Activated effector memory CD4-positive, alpha-beta T cell treated with Interleukin-2 at 50 U/mL for 16 hours (primary cell): ENCODE data around the gene ABHD6.
"Not testable (repeated sequence)": the region's sequence is repeated elsewhere in the genome, so short reads cannot be mapped to it uniquely, and the experiment has no call there.

Source experiments
- DNase-seq: peaks from one replicate; pipeline ENCODE4 v3.0.0-alpha.2; 2020

The ABHD6 gene

GRCh38 chr3:58210761-58211460 is 26.7 kb upstream of the ABHD6 start, which contains the start of gene DNASE1L3:
Gene DNASE1L3, minus strand, starts transcription at chr3:58210972. Its CDS starts 66 bp downstream, at chr3:58210906.
- DNase-seq = no peak

- no peak for DNase-seq
Measured at GRCh38 chr3:58214484-58215316, 22.9 kb upstream of the ABHD6 start.

- DNase-seq = no peak
Measured at GRCh38 chr3:58215317-58216025, 22.1 kb upstream of the ABHD6 start.

GRCh38 chr3:58216496-58217195 is 20.9 kb upstream of the ABHD6 start:
- DNase-seq = no peak

GRCh38 chr3:58217209-58217811 is 20.3 kb upstream of the ABHD6 start:
- peak; percentile 31 for DNase-seq

GRCh38 chr3:58218904-58219303 is 18.7 kb upstream of the ABHD6 start:
- no peak for DNase-seq

- no peak for DNase-seq
Measured at GRCh38 chr3:58222161-58222724, 15.3 kb upstream of the ABHD6 start.

- DNase-seq = no peak
Measured at GRCh38 chr3:58223855-58224254, 13.7 kb upstream of the ABHD6 start.

- DNase-seq = not testable (repeated sequence)
Measured at GRCh38 chr3:58227933-58228332, 9.7 kb upstream of the ABHD6 start.

- no peak for DNase-seq
Measured at GRCh38 chr3:58230876-58231552, 6.6 kb upstream of the ABHD6 start.

GRCh38 chr3:58231666-58232065 is 5.9 kb upstream of the ABHD6 start:
- no peak for DNase-seq

- no peak for DNase-seq
Measured at GRCh38 chr3:58234516-58234931, 3.1 kb upstream of the ABHD6 start.

GRCh38 chr3:58235970-58236369 is 1.6 kb upstream of the ABHD6 start:
- no peak for DNase-seq

- no peak for DNase-seq
Measured at GRCh38 chr3:58236527-58237237, 910 bp upstream of the ABHD6 start.

- DNase-seq = peak; percentile 3
Measured at GRCh38 chr3:58237941-58238681, 519 bp downstream of the ABHD6 start.

- no peak for DNase-seq
Measured at GRCh38 chr3:58238830-58239229, 1.2 kb downstream of the ABHD6 start.

- DNase-seq = no peak
Measured at GRCh38 chr3:58241306-58242044, 3.9 kb downstream of the ABHD6 start.

- DNase-seq = no peak
Measured at GRCh38 chr3:58242340-58242739, 4.7 kb downstream of the ABHD6 start.

GRCh38 chr3:58242860-58243259 is 5.3 kb downstream of the ABHD6 start:
- DNase-seq = not testable (repeated sequence)
